HEK293 (cell line): Measurements from ENCODE around the gene NCKAP5.

Experiments
- BCL11A ChIP-seq: fragments of 450-650 bp; formaldehyde crosslinking; IDR thresholded peaks from 2 replicates; pipeline ENCODE4 v1.5.1; 2016; ENCODE audit warnings: low read depth, missing biosample characterization, missing genetic modification characterization
- GLI2 ChIP-seq: fragments of 450-650 bp; formaldehyde crosslinking; IDR thresholded peaks from 2 replicates; pipeline ENCODE4; 2017; ENCODE audit warnings: missing biosample characterization, missing genetic modification characterization, low read depth, borderline replicate concordance
- GLIS1 ChIP-seq: fragments of 450-650 bp; formaldehyde crosslinking; IDR thresholded peaks from 2 replicates; pipeline ENCODE4 v1.5.1; 2016; ENCODE audit warnings: missing biosample characterization, missing genetic modification characterization
- HOXD13 ChIP-seq: sonication (generic); formaldehyde crosslinking; IDR thresholded peaks from 2 replicates; pipeline ENCODE4 v1.8.0; 2022; ENCODE audit warnings: missing genetic modification reagents, borderline replicate concordance
- IKZF3 ChIP-seq: fragments of 450-650 bp; IDR thresholded peaks from 2 replicates; pipeline ENCODE4 v1.5.0; 2018; ENCODE audit warnings: missing biosample characterization, mild to moderate bottlenecking, missing genetic modification characterization, moderate library complexity
- KLF8 ChIP-seq: fragments of 450-650 bp; formaldehyde crosslinking; IDR thresholded peaks from 2 replicates; pipeline ENCODE4 v1.5.1; 2016; ENCODE audit warnings: missing biosample characterization, missing genetic modification characterization
- MEIS1 ChIP-seq: sonication (generic); formaldehyde crosslinking; IDR thresholded peaks from 2 replicates; pipeline ENCODE4 v1.8.1; 2022; ENCODE audit warnings: missing genetic modification reagents, mild to moderate bottlenecking, borderline replicate concordance
- OVOL3 ChIP-seq: fragments of 450-650 bp; formaldehyde crosslinking; IDR thresholded peaks from 2 replicates; pipeline ENCODE4 v1.5.1; 2016; ENCODE audit warnings: missing biosample characterization, missing genetic modification characterization
- SETDB1 ChIP-seq: IDR thresholded peaks from one replicate; pipeline ENCODE4 v1.6.1; 2017; ENCODE audit warnings: mild to moderate bottlenecking, low read length, moderate library complexity, mixed read lengths; ENCODE audit not compliant: insufficient read length
- SP2 ChIP-seq: fragments of 450-650 bp; formaldehyde crosslinking; IDR thresholded peaks from 2 replicates; pipeline ENCODE4 v1.5.1; 2016; ENCODE audit warnings: missing biosample characterization, missing genetic modification characterization
- ZBTB20 ChIP-seq: fragments of 450-650 bp; formaldehyde crosslinking; IDR thresholded peaks from 2 replicates; pipeline ENCODE4 v1.5.1; 2016; ENCODE audit warnings: missing biosample characterization, missing genetic modification characterization
- ZBTB6 ChIP-seq: fragments of 450-650 bp; formaldehyde crosslinking; IDR thresholded peaks from 2 replicates; pipeline ENCODE4 v1.5.1; 2017; ENCODE audit warnings: missing biosample characterization, missing genetic modification characterization
- ZFP37 ChIP-seq: fragments of 450-650 bp; formaldehyde crosslinking; IDR thresholded peaks from 2 replicates; pipeline ENCODE4 v1.5.1; 2016; ENCODE audit warnings: missing biosample characterization, missing genetic modification characterization
- ZIC2 ChIP-seq: fragments of 450-650 bp; formaldehyde crosslinking; IDR thresholded peaks from 2 replicates; pipeline ENCODE4 v1.5.1; 2016; ENCODE audit warnings: missing biosample characterization, missing genetic modification characterization
- ZNF114 ChIP-seq: fragments of 450-650 bp; formaldehyde crosslinking; IDR thresholded peaks from 2 replicates; pipeline ENCODE4 v1.5.0; 2017; ENCODE audit warnings: missing biosample characterization, missing genetic modification characterization
- ZNF132 ChIP-seq: fragments of 450-650 bp; formaldehyde crosslinking; IDR thresholded peaks from 2 replicates; pipeline ENCODE4 v1.5.1; 2017; ENCODE audit warnings: missing biosample characterization, missing genetic modification characterization, borderline replicate concordance
- ZNF19 ChIP-seq: fragments of 450-650 bp; formaldehyde crosslinking; IDR thresholded peaks from 2 replicates; pipeline ENCODE4; 2016; ENCODE audit warnings: missing biosample characterization, missing genetic modification characterization, low read depth
- ZNF211 ChIP-seq: fragments of 450-650 bp; formaldehyde crosslinking; IDR thresholded peaks from 2 replicates; pipeline ENCODE4 v1.5.1; 2016; ENCODE audit warnings: low read depth, missing biosample characterization, missing genetic modification characterization
- ZNF248 ChIP-seq: fragments of 450-650 bp; formaldehyde crosslinking; IDR thresholded peaks from 2 replicates; pipeline ENCODE4 v1.5.1; 2017; ENCODE audit warnings: missing biosample characterization, missing genetic modification characterization
- ZNF266 ChIP-seq: fragments of 450-650 bp; formaldehyde crosslinking; IDR thresholded peaks from 2 replicates; pipeline ENCODE4 v1.5.1; 2016; ENCODE audit warnings: missing biosample characterization, missing genetic modification characterization, low read depth
- ZNF350 ChIP-seq: fragments of 450-650 bp; formaldehyde crosslinking; IDR thresholded peaks from 2 replicates; pipeline ENCODE4 v1.5.0; 2017; ENCODE audit warnings: missing biosample characterization, mild to moderate bottlenecking, missing genetic modification characterization
- ZNF366 ChIP-seq: fragments of 450-650 bp; formaldehyde crosslinking; conservative IDR thresholded peaks from 2 replicates; pipeline ENCODE4 v1.5.1; 2016; ENCODE audit warnings: missing biosample characterization, missing genetic modification characterization
- ZNF404 ChIP-seq: fragments of 450-650 bp; formaldehyde crosslinking; IDR thresholded peaks from 2 replicates; pipeline ENCODE4 v1.5.1; 2017; ENCODE audit warnings: missing biosample characterization, missing genetic modification characterization
- ZNF518A ChIP-seq: fragments of 450-650 bp; formaldehyde crosslinking; conservative IDR thresholded peaks from 2 replicates; pipeline ENCODE4 v1.5.1; 2016; ENCODE audit warnings: low read depth, missing biosample characterization, missing genetic modification characterization
- ZNF521 ChIP-seq: fragments of 450-650 bp; formaldehyde crosslinking; IDR thresholded peaks from 2 replicates; pipeline ENCODE4 v1.5.1; 2017; ENCODE audit warnings: missing biosample characterization, mild to moderate bottlenecking, missing genetic modification characterization
- ZNF529 ChIP-seq: fragments of 450-650 bp; formaldehyde crosslinking; IDR thresholded peaks from 2 replicates; pipeline ENCODE4 v1.5.1; 2017; ENCODE audit warnings: missing genetic modification characterization, missing biosample characterization; ENCODE audit not compliant: insufficient replicate concordance
- ZNF555 ChIP-seq: fragments of 450-650 bp; formaldehyde crosslinking; conservative IDR thresholded peaks from 2 replicates; pipeline ENCODE4 v1.5.1; 2017; ENCODE audit warnings: missing biosample characterization, mild to moderate bottlenecking, missing genetic modification characterization, inconsistent platforms
- ZNF629 ChIP-seq: fragments of 450-650 bp; formaldehyde crosslinking; IDR thresholded peaks from 2 replicates; pipeline ENCODE4 v1.5.1; 2017; ENCODE audit warnings: missing biosample characterization, missing genetic modification characterization
- ZNF645 ChIP-seq: fragments of 450-650 bp; formaldehyde crosslinking; IDR thresholded peaks from 2 replicates; pipeline ENCODE4; 2016; ENCODE audit warnings: missing biosample characterization, missing genetic modification characterization
- ZNF654 ChIP-seq: fragments of 450-650 bp; formaldehyde crosslinking; IDR thresholded peaks from 2 replicates; pipeline ENCODE4 v1.5.1; 2016; ENCODE audit warnings: low read depth, missing biosample characterization, missing genetic modification characterization
- ZNF704 ChIP-seq: fragments of 450-650 bp; formaldehyde crosslinking; IDR thresholded peaks from 2 replicates; pipeline ENCODE4 v1.5.1; 2016; ENCODE audit warnings: missing biosample characterization, missing genetic modification characterization
- ZNF707 ChIP-seq: fragments of 450-650 bp; formaldehyde crosslinking; IDR thresholded peaks from 2 replicates; pipeline ENCODE4 v1.5.1; 2016; ENCODE audit warnings: missing biosample characterization, missing genetic modification characterization
- ZNF843 ChIP-seq: fragments of 450-650 bp; formaldehyde crosslinking; IDR thresholded peaks from 2 replicates; pipeline ENCODE4 v1.5.1; 2016; ENCODE audit warnings: missing biosample characterization, missing genetic modification characterization

Gene NCKAP5

GRCh38 chr2:132671151-132671835 lies 897.0 kb downstream of the NCKAP5 start (continued):
- no peak for TF ChIP-seq ZNF518A (tag by site-specific recombination)
- TF ChIP-seq ZNF843 (tag by site-specific recombination), result no peak
- no peak for TF ChIP-seq KLF8
- no peak for TF ChIP-seq SP2
- TF ChIP-seq ZNF132 (tag by site-specific recombination), result no peak
- TF ChIP-seq ZNF350 (tag by site-specific recombination), result no peak
- TF ChIP-seq ZFP37 (tag by site-specific recombination), result no peak
- peak; percentile 80 for TF ChIP-seq GLIS1 (tag by site-specific recombination)
- TF ChIP-seq ZBTB6 (tag by site-specific recombination), result no peak; the same call in 1 of the 2 replicates
- TF ChIP-seq ZNF19 (tag by site-specific recombination), result no peak
- TF ChIP-seq ZIC2 (tag by site-specific recombination), result 0 out of 2 replicates have a peak, but pooled peaks have one; percentile 7
- no peak for TF ChIP-seq ZNF266 (tag by site-specific recombination)
- no peak for TF ChIP-seq ZNF645
- TF ChIP-seq ZNF211 (tag by site-specific recombination), result no peak
- no peak for TF ChIP-seq ZNF529
- TF ChIP-seq IKZF3 (tag by site-specific recombination), result peak; percentile 90
- TF ChIP-seq ZNF521 (tag by site-specific recombination), result no peak
- peak; percentile 54; the same call in 1 of the 2 replicates for TF ChIP-seq ZNF366 (tag by site-specific recombination)
- no peak for TF ChIP-seq ZNF248 (tag by site-specific recombination)
- TF ChIP-seq ZNF704, result no peak
- no peak for TF ChIP-seq SETDB1
- TF ChIP-seq ZBTB20 (tag by site-specific recombination), result peak; percentile 7; the same call in 1 of the 2 replicates
- no peak for TF ChIP-seq ZNF629 (tag by site-specific recombination)
- no peak for TF ChIP-seq ZNF404
- no peak for TF ChIP-seq MEIS1 (CRISPR knock-in tag)
- no peak for TF ChIP-seq ZNF555
- no peak for TF ChIP-seq BCL11A (tag by site-specific recombination)
- no peak; the same call in 1 of the 2 replicates for TF ChIP-seq HOXD13 (CRISPR knock-in tag)
- no peak for TF ChIP-seq GLI2
- no peak for TF ChIP-seq OVOL3 (tag by site-specific recombination)
- TF ChIP-seq ZNF707, result no peak
- no peak for TF ChIP-seq ZNF114
- TF ChIP-seq ZNF654 (tag by site-specific recombination), result no peak
